Thoracic aorta (tissue), 2 donors: ENCODE data around the gene SERAC1. TPM values are rescaled to one million over a fixed set of nuclear protein-coding genes. Genes with fewer than 3 reads are reported as not detected.
"Not testable (repeated sequence)": the region's sequence is repeated elsewhere in the genome, so short reads cannot be mapped to it uniquely, and the experiment has no call there.

Source experiments
- ATAC-seq: fragments of 150-250 bp; one replicate; pipeline ENCODE4 v1.8.0; 2017; ENCODE audit warnings: low read depth; ENCODE audit not compliant: insufficient number of reproducible peaks, low FRiP score
- DNase-seq: peaks from one replicate; pipeline ENCODE4 v3.0.0-alpha.2; 2020; ENCODE audit warnings: low spot score
- H3K27ac ChIP-seq, 2 donors: fragments of 200-600 bp; sonication (generic); 1 replicate in 1 of 2; 2 replicates in 1 of 2; pipeline ENCODE4 v1.5.1; 2016; ENCODE audit warnings: mild to moderate bottlenecking in 2 of 2, moderate library complexity in 2 of 2
- H3K27me3 ChIP-seq: fragments of 200-600 bp; sonication (generic); replicated peaks from 2 replicates; pipeline ENCODE4 v1.6.0; 2016; ENCODE audit warnings: mild to moderate bottlenecking; ENCODE audit not compliant: insufficient read depth
- H3K36me3 ChIP-seq: fragments of 200-600 bp; sonication (generic); one replicate; pipeline ENCODE4 v1.5.1; 2016
- H3K4me1 ChIP-seq, 2 donors: fragments of 200-600 bp; sonication (generic); 1 replicate in 1 of 2; 2 replicates in 1 of 2; pipeline versions ENCODE4 v1.5.1 to v1.6.0; 2016; ENCODE audit warnings: low read depth in 2 of 2, mild to moderate bottlenecking in 1 of 2; ENCODE audit not compliant: control insufficient read depth in 1 of 2
- H3K4me3 ChIP-seq: fragments of 200-600 bp; sonication (generic); 2 replicates; pipeline ENCODE4 v1.5.1; 2016; ENCODE audit warnings: mild to moderate bottlenecking
- H3K9me3 ChIP-seq: fragments of 200-600 bp; sonication (generic); 2 replicates; pipeline ENCODE4 v1.5.1; 2016
- CTCF ChIP-seq: fragments of 200-600 bp; sonication (generic); IDR thresholded peaks from one replicate; pipeline ENCODE4 v1.5.1; 2019; ENCODE audit warnings: antibody characterized with exemption
- total RNA-seq, 2 donors: library from RNA; depleted of rRNA; stranded (reverse); fragments of >200 nt; gene quantifications; one replicate each; pipeline versions ENCODE4 v1.1.0 to v1.2.3, GENCODE V29; 2016

The SERAC1 gene
- total RNA-seq, 2 donors from 2014 or later: 16.5 to 21.8 TPM

- ATAC-seq: no peak
- Histone ChIP-seq H3K9me3 (no peaks in the 10 kb centered on the region), H3K4me3 (no peak overlapping the region), H3K36me3 (peaks cover 3% of the 10 kb centered on the region), H3K4me1 (peaks cover 10 to 49% of the 10 kb centered on the region in 2 donors), H3K27ac (peak overlapping the region; percentile 29 to 63), H3K27me3 (no peaks in the 10 kb centered on the region)
- no peak for DNase-seq
- TF ChIP-seq CTCF: no peak
Measured at GRCh38 chr6:158175111-158175510, 7.0 kb upstream of the SERAC1 start.

- DNase-seq (no peak), ATAC-seq (peak; percentile 84)
- peaks cover 14 to 54% of the 10 kb centered on the region in 2 donors for H3K4me1 ChIP-seq
- peak overlapping the region; percentile 29 to 63 for H3K27ac ChIP-seq
- TF ChIP-seq CTCF: no peak
- no peaks in the 10 kb centered on the region for H3K9me3 ChIP-seq
- peaks cover 3% of the 10 kb centered on the region for H3K36me3 ChIP-seq
- no peaks in the 10 kb centered on the region for H3K27me3 ChIP-seq
- no peak overlapping the region for H3K4me3 ChIP-seq
Measured at GRCh38 chr6:158174514-158174913, 6.5 kb upstream of the SERAC1 start.

- Histone ChIP-seq H3K27me3 (no peaks in the 10 kb centered on the region), H3K27ac (peak overlapping the region in 1 of 2 donors; percentile 63), H3K4me1 (peaks cover 14 to 54% of the 10 kb centered on the region in 2 donors), H3K36me3 (peaks cover 3% of the 10 kb centered on the region), H3K9me3 (no peaks in the 10 kb centered on the region), H3K4me3 (no peak overlapping the region)
- no peak for ATAC-seq
- no peak for DNase-seq
- TF ChIP-seq CTCF: no peak
Measured at GRCh38 chr6:158174024-158174423, 6.0 kb upstream of the SERAC1 start.

GRCh38 chr6:158172001-158172400, 3.9 kb upstream of the SERAC1 start:
- no peak for TF ChIP-seq CTCF

GRCh38 chr6:158170656-158171081, 2.6 kb upstream of the SERAC1 start:
- H3K9me3 ChIP-seq: no peaks in the 10 kb centered on the region
- H3K36me3 ChIP-seq: no peaks in the 10 kb centered on the region
- H3K4me1 ChIP-seq: peaks cover 20 to 64% of the 10 kb centered on the region in 2 donors
- DNase-seq: no peak
- no peak for TF ChIP-seq CTCF
- H3K27ac ChIP-seq: peak overlapping the region; percentile 82 to 85
- peak overlapping the region; percentile 45 for H3K4me3 ChIP-seq
- peak; percentile 35 for ATAC-seq
- no peaks in the 10 kb centered on the region for H3K27me3 ChIP-seq

More at GRCh38 chr6:158172001-158172400, 3.9 kb upstream of the SERAC1 start:
- Histone ChIP-seq H3K36me3 (peaks cover 3% of the 10 kb centered on the region), H3K9me3 (no peaks in the 10 kb centered on the region), H3K4me1 (peaks cover 14 to 55% of the 10 kb centered on the region in 2 donors), H3K27ac (peak overlapping the region; percentile 82 to 85), H3K4me3 (no peak overlapping the region), H3K27me3 (no peaks in the 10 kb centered on the region)
- no peak for ATAC-seq
- no peak for DNase-seq

- not testable (repeated sequence) for H3K4me3 ChIP-seq, H3K27me3 ChIP-seq, H3K9me3 ChIP-seq, DNase-seq, ATAC-seq, H3K36me3 ChIP-seq
- Histone ChIP-seq H3K27ac (peak overlapping the region; percentile 57 to 82), H3K4me1 (peaks cover 16 to 57% of the 10 kb centered on the region in 2 donors)
Measured at GRCh38 chr6:158169634-158170033, 1.6 kb upstream of the SERAC1 start.
